IMR-90 (cell line): ENCODE measurements around the gene MATK. TPM values are rescaled to one million over a fixed set of nuclear protein-coding genes. Genes with fewer than 3 reads are reported as not detected.

Experiments used
- ATAC-seq: fragments of 200-7000 bp; cut with Tn5 transposase; 2 replicates; pipeline ENCODE4 v1.9.1; 2020; ENCODE audit warnings: low read depth, mild to moderate bottlenecking, moderate library complexity
- BruUV-seq: library from RNA; stranded (reverse); fragments of 400-500 nt; replicated peaks from 2 replicates; lab custom pipeline; 2021; lab: Mats Ljungman, UMichigan
- CTCF ChIA-PET: fragments of 300-600 bp; formaldehyde crosslinking; extraction: SDS; loops from one replicate; lab custom pipeline; 2021; ENCODE audit warnings: antibody characterized with exemption; lab: Yijun Ruan, JAX
- POLR2A ChIA-PET: fragments of 300-600 bp; sonication (Branson Sonifier 250); formaldehyde crosslinking; loops from one replicate; lab custom pipeline; 2022; ENCODE audit warnings: antibody characterized with exemption; ENCODE audit not compliant: unreplicated experiment; lab: Charles Lee
- DNase-seq: peaks from one replicate; pipeline ENCODE4 v3.0.0; 2013
- H2AFZ ChIP-seq: replicated peaks from 2 replicates; pipeline ENCODE3; 2013; ENCODE audit warnings: low read length, mild to moderate bottlenecking; ENCODE audit not compliant: poor library complexity
- H2AK5ac ChIP-seq: 2 replicates; pipeline ENCODE4 v1.6.1; 2013; ENCODE audit warnings: low read depth, low read length, inconsistent platforms
- H2AK9ac ChIP-seq: replicated peaks from 2 replicates; pipeline ENCODE3; 2013; ENCODE audit warnings: mild to moderate bottlenecking, low read depth, low read length, moderate library complexity; ENCODE audit not compliant: poor library complexity
- H2BK120ac ChIP-seq: 2 replicates; pipeline ENCODE4 v1.6.1; 2013; ENCODE audit warnings: low read depth, low read length, inconsistent platforms
- H2BK15ac ChIP-seq: 3 replicates; pipeline ENCODE4 v1.6.1; 2013; ENCODE audit warnings: low read depth, low read length, inconsistent platforms
- H2BK20ac ChIP-seq: 2 replicates; pipeline ENCODE4 v1.6.1; 2013; ENCODE audit warnings: low read depth, mild to moderate bottlenecking, inconsistent platforms, low read length, moderate library complexity
- H2BK5ac ChIP-seq: 2 replicates; pipeline ENCODE4 v1.6.1; 2013; ENCODE audit warnings: mild to moderate bottlenecking, low read depth, low read length, inconsistent platforms; ENCODE audit not compliant: poor library complexity, severe bottlenecking
- H3K14ac ChIP-seq: replicated peaks from 2 replicates; pipeline ENCODE4 v1.6.1; 2013; ENCODE audit warnings: low read depth, low read length, inconsistent platforms
- H3K18ac ChIP-seq: 2 replicates; pipeline ENCODE4 v1.6.1; 2013; ENCODE audit warnings: low read depth, low read length, control low read depth
- H3K23ac ChIP-seq: 2 replicates; pipeline ENCODE4 v1.6.1; 2013; ENCODE audit warnings: low read depth, low read length, inconsistent platforms
- H3K27ac ChIP-seq: 2 replicates; pipeline ENCODE4 v1.5.1; 2013; ENCODE audit warnings: mild to moderate bottlenecking, control low read depth, low read length; ENCODE audit not compliant: insufficient read depth
- H3K27me3 ChIP-seq: 2 replicates; pipeline ENCODE4 v1.6.1; 2013; ENCODE audit warnings: low read length; ENCODE audit not compliant: control insufficient read depth, insufficient read depth
- H3K36me3 ChIP-seq: 2 replicates; pipeline ENCODE4 v1.6.1; 2013; ENCODE audit warnings: low read length, mixed read lengths; ENCODE audit not compliant: control insufficient read depth, insufficient read depth
- H3K4ac ChIP-seq: 2 replicates; pipeline ENCODE4 v1.6.1; 2013; ENCODE audit warnings: low read depth, low read length, inconsistent platforms
- H3K4me1 ChIP-seq: 2 replicates; pipeline ENCODE4 v1.6.1; 2013; ENCODE audit warnings: low read length, mixed read lengths; ENCODE audit not compliant: control insufficient read depth, insufficient read depth
- H3K4me2 ChIP-seq: 2 replicates; pipeline ENCODE4 v1.6.1; 2013; ENCODE audit warnings: low read depth, mild to moderate bottlenecking, control low read depth, low read length, moderate library complexity
- H3K4me3 ChIP-seq: 2 replicates; pipeline ENCODE4 v1.5.1; 2013; ENCODE audit warnings: low read depth, mild to moderate bottlenecking, control low read depth, low read length, moderate library complexity; ENCODE audit not compliant: insufficient read depth
- H3K56ac ChIP-seq: 2 replicates; pipeline ENCODE4 v1.6.1; 2013; ENCODE audit warnings: low read length, inconsistent platforms; ENCODE audit not compliant: insufficient read depth; ENCODE audit errors: extremely low read depth
- H3K79me1 ChIP-seq, 2 experiments: 2 replicates each; pipeline ENCODE4 v1.6.1; 2013; ENCODE audit warnings: low read length in 2 of 2, inconsistent platforms in 1 of 2, low read depth in 1 of 2
- H3K9ac ChIP-seq: 2 replicates; pipeline ENCODE4 v1.6.1; 2013; ENCODE audit warnings: low read depth, low read length, control low read depth
- H3K9me1 ChIP-seq: 2 replicates; pipeline ENCODE4 v1.6.1; 2013; ENCODE audit warnings: low read length, inconsistent platforms; ENCODE audit not compliant: insufficient read depth
- H3K9me3 ChIP-seq: 2 replicates; pipeline ENCODE4 v1.6.1; 2013; ENCODE audit warnings: low read length; ENCODE audit not compliant: control insufficient read depth, insufficient read depth
- H4K20me1 ChIP-seq: 2 replicates; pipeline ENCODE4 v1.6.1; 2013; ENCODE audit warnings: low read length, inconsistent platforms; ENCODE audit not compliant: insufficient read depth
- H4K5ac ChIP-seq: 2 replicates; pipeline ENCODE4 v1.6.1; 2013; ENCODE audit warnings: mild to moderate bottlenecking, low read depth, low read length, control low read depth
- H4K8ac ChIP-seq, 2 experiments: 2 replicates each; pipeline ENCODE4 v1.6.1; 2013; ENCODE audit warnings: low read depth in 2 of 2, low read length in 2 of 2, control low read depth in 1 of 2, inconsistent platforms in 1 of 2
- H4K91ac ChIP-seq: 2 replicates; pipeline ENCODE4 v1.6.1; 2013; ENCODE audit warnings: low read depth, low read length, inconsistent platforms; ENCODE audit not compliant: insufficient read depth
- CHD1 ChIP-seq: IDR thresholded peaks from 2 replicates; pipeline ENCODE4 v1.6.1; 2012; ENCODE audit warnings: low read depth, low read length, improper control_type of control experiment
- NFE2L2 ChIP-seq: fragments of 150-350 bp; IDR thresholded peaks from 2 replicates; pipeline ENCODE4 v1.6.1; 2016; ENCODE audit warnings: low read depth, mild to moderate bottlenecking, low read length
- SMC3 ChIP-seq: fragments of 150-350 bp; IDR thresholded peaks from 2 replicates; pipeline ENCODE4 v1.6.1; 2016; ENCODE audit warnings: low read depth, mild to moderate bottlenecking, antibody characterized with exemption, low read length, moderate library complexity
- WGBS, 2 experiments: methylation state at CpG; one replicate each; pipeline versions ENCODE4 v1.1.5 to v1.1.7; 2013; ENCODE audit warnings: missing lambda C conversion rate in 2 of 2; ENCODE audit not compliant: insufficient read length in 1 of 2; ENCODE audit errors: extremely low coverage in 2 of 2; 5-methylcytosine and 5-hydroxymethylcytosine counted together
- dilution Hi-C: fragments of 300-500 bp; cut with HindIII; formaldehyde crosslinking; loops from one replicate; pipeline ENCODE4 v1.14.3; 2018; ENCODE audit warnings: low sequenced_read_pairs; ENCODE audit not compliant: unreplicated experiment
- in situ Hi-C: fragments of 300-500 bp; cut with MboI; formaldehyde crosslinking; loops from 3 replicates; pipeline ENCODE4 v1.14.3; 2019; ENCODE audit warnings: low sequenced_read_pairs, inconsistent platforms, mixed read lengths
- intact Hi-C: fragments of 100-400 bp; cut with micrococcal nuclease; formaldehyde crosslinking; loops from 2 replicates; pipeline ENCODE4 v1.10.0; 2022
- polyA plus RNA-seq, 3 experiments: library from polyadenylated mRNA; depleted of rRNA; stranded (reverse); fragments of >200 nt; gene quantifications; 2 replicates each; pipeline ENCODE4 v1.2.3, GENCODE V29; 2012; ENCODE audit warnings: low replicate concordance in 1 of 3
- total RNA-seq: library from RNA; depleted of rRNA; stranded (reverse); fragments of >200 nt; gene quantifications from 2 replicates; pipeline ENCODE4 v1.2.3, GENCODE V29; 2012
- TF ChIP-seq, protein P1 (sequence below): conservative IDR thresholded peaks from 2 replicates; pipeline ENCODE4 v1.5.1; 2012; ENCODE audit warnings: mild to moderate bottlenecking, low read depth, low read length, improper control_type of control experiment
- TF ChIP-seq, protein P2 (sequence below): fragments of 150-350 bp; IDR thresholded peaks from 2 replicates; pipeline ENCODE4 v1.6.1; 2017; ENCODE audit warnings: mild to moderate bottlenecking, antibody characterized with exemption, low read length, low read depth

Gene MATK
- total and polyA plus RNA-seq, 2 of the 4 experiments (the other 2 are of a cell fraction) = not detected

GRCh38 chr19:3833578-3834348, 47.6 kb upstream of the MATK start:
- Histone ChIP-seq H4K20me1 (no peaks in the 10 kb centered on the region; the same call in 1 of the 2 replicates), H2AK5ac (no peak overlapping the region), H3K18ac (no peak overlapping the region), H3K4me2 (no peak overlapping the region), H2AFZ (no peak overlapping the region), H3K56ac (no peak overlapping the region), H3K4ac (no peak overlapping the region), H4K8ac (no peak overlapping the region), H4K5ac (no peak overlapping the region), H3K79me1 (no peaks in the 10 kb centered on the region), H2BK20ac (no peak overlapping the region), H4K91ac (no peak overlapping the region), H3K27me3 (peaks cover 20% of the 10 kb centered on the region), H3K14ac (no peak overlapping the region), H2BK15ac (no peak overlapping the region), H3K4me1 (no peaks in the 10 kb centered on the region), H3K9me1 (no peaks in the 10 kb centered on the region), H2AK9ac (no peak overlapping the region), H3K23ac (no peak overlapping the region), H3K9ac (no peak overlapping the region), H3K27ac (no peak overlapping the region), H2BK5ac (no peak overlapping the region), H3K4me3 (no peak overlapping the region), H3K9me3 (peaks cover 9% of the 10 kb centered on the region), H2BK120ac (no peak overlapping the region), H3K36me3 (no peaks in the 10 kb centered on the region)
- TF ChIP-seq, protein P1, sequence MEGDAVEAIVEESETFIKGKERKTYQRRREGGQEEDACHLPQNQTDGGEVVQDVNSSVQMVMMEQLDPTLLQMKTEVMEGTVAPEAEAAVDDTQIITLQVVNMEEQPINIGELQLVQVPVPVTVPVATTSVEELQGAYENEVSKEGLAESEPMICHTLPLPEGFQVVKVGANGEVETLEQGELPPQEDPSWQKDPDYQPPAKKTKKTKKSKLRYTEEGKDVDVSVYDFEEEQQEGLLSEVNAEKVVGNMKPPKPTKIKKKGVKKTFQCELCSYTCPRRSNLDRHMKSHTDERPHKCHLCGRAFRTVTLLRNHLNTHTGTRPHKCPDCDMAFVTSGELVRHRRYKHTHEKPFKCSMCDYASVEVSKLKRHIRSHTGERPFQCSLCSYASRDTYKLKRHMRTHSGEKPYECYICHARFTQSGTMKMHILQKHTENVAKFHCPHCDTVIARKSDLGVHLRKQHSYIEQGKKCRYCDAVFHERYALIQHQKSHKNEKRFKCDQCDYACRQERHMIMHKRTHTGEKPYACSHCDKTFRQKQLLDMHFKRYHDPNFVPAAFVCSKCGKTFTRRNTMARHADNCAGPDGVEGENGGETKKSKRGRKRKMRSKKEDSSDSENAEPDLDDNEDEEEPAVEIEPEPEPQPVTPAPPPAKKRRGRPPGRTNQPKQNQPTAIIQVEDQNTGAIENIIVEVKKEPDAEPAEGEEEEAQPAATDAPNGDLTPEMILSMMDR = no peak
- TF ChIP-seq SMC3 (no peak), NFE2L2 (no peak), CHD1 (no peak)
- TF ChIP-seq, protein P2, sequence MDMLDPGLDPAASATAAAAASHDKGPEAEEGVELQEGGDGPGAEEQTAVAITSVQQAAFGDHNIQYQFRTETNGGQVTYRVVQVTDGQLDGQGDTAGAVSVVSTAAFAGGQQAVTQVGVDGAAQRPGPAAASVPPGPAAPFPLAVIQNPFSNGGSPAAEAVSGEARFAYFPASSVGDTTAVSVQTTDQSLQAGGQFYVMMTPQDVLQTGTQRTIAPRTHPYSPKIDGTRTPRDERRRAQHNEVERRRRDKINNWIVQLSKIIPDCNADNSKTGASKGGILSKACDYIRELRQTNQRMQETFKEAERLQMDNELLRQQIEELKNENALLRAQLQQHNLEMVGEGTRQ = no peak
- no TSS peak for BruUV-seq
- ChIA-PET POLR2A (no interaction called here), CTCF (interaction anchor here (0.7 kb wide), 1 partner anchor 59 kb away, joined by 3 read pairs; no protein-coding TSS in a partner anchor)
- dilution Hi-C loops = no loop called here
- no peak for ATAC-seq
- intact Hi-C loops = no loop called here
- DNase-seq = no peak
- 59% methylated on average over 13 of the region's 34 CpGs; no CpG with 5 or more reads in 1 of the 2 experiments for WGBS, 2 experiments
- in situ Hi-C loops = no loop called here
